Heart left ventricle (tissue), 13 donors: ENCODE data around the gene ACTR1B.
"Not testable (repeated sequence)": the region's sequence is repeated elsewhere in the genome, so short reads cannot be mapped to it uniquely, and the experiment has no call there.

Experiments
- CTCF ChIP-seq, 12 donors: fragments of 200-600 bp; sonication (generic) in 4 of 12; IDR thresholded peaks; one replicate each; pipeline versions ENCODE4 v1.5.0 to v1.8.0; 2018 to 2022; ENCODE audit warnings: antibody characterized with exemption in 12 of 12, mild to moderate bottlenecking in 5 of 12
- POLR2A ChIP-seq, 2 donors: fragments of 450-650 bp; IDR thresholded peaks; one replicate each; pipeline ENCODE4 v1.6.1; 2017; ENCODE audit warnings: antibody characterized with exemption in 2 of 2, mild to moderate bottlenecking in 2 of 2, moderate library complexity in 2 of 2
- donor health status: ischemic (EF 13 %, LVEDD 7.1; RV severe dilation, severe dysfunction).
- donor health status: DM: no; HTN: yes; CAD: no.
- donor health status: DM: no; HTN: no; CAD: no.
- donor health status: ischemic (EF 25% LVEDD 6.9; RV normal size, moderate dysfunction).
- donor health status: ischemic (EF 25% LVEDD 5.7; RV mildly dilated, moderate dysfunction).
- donor health status: ischemic (EF 35%, LVEDD 5.7; RV mildly dilated, moderate dysfunction).
- donor health status: nonischemic (EF 11% LVEDD 7.7; RV severe dilation, severe dysfunction).
- donor health status: DM: yes; HTN: yes; CAD: no.
- donor health status: PGD.
- donor health status: ischemic (EF 29% LVEDD 5.4; RV normal size, mild dysfunction).
- donor health status: nonischemic (EF 23%, LVEDD 6.1; RV moderate dilation, normal function).

- TF ChIP-seq CTCF, POLR2A (IDR thresholded peaks at IDR 0.05): not testable (repeated sequence)
Observed at GRCh38 chr2:97625354-97626048, 38.3 kb downstream of the ACTR1B start.
